IMR-90 (cell line): ENCODE measurements around the gene SEC11C.

Experiments used
- CEBPB ChIP-seq: IDR thresholded peaks from 2 replicates; pipeline ENCODE4 v1.6.1; 2012; ENCODE audit warnings: low read depth, low read length, improper control_type of control experiment
- CTCF ChIP-seq: conservative IDR thresholded peaks from 2 replicates; pipeline ENCODE4 v1.5.1; 2012; ENCODE audit warnings: mild to moderate bottlenecking, low read depth, low read length, improper control_type of control experiment
- FOS ChIP-seq: fragments of 150-350 bp; IDR thresholded peaks from 2 replicates; pipeline ENCODE4 v1.6.1; 2016; ENCODE audit warnings: low read depth, low read length
- POLR2A ChIP-seq: IDR thresholded peaks from 2 replicates; pipeline ENCODE4 v1.6.1; 2012; ENCODE audit warnings: mild to moderate bottlenecking, low read depth, low read length
- RAD21 ChIP-seq: IDR thresholded peaks from 2 replicates; pipeline ENCODE4 v1.6.1; 2012; ENCODE audit warnings: low read length, improper control_type of control experiment
- RCOR1 ChIP-seq: IDR thresholded peaks from 2 replicates; pipeline ENCODE4 v1.6.1; 2012; ENCODE audit warnings: mild to moderate bottlenecking, low read length, improper control_type of control experiment; ENCODE audit not compliant: insufficient replicate concordance
- USF2 ChIP-seq: fragments of 150-350 bp; IDR thresholded peaks from 2 replicates; pipeline ENCODE4 v1.6.1; 2017; ENCODE audit warnings: mild to moderate bottlenecking, antibody characterized with exemption, low read length, low read depth

- no peak for TF ChIP-seq POLR2A
- TF ChIP-seq CTCF, result no peak
- TF ChIP-seq RCOR1, result no peak
- TF ChIP-seq USF2, result no peak
- TF ChIP-seq CEBPB, result no peak
- TF ChIP-seq RAD21, result no peak
- TF ChIP-seq FOS, result no peak
Measured at GRCh38 chr18:59198215-59198614, 58.5 kb downstream of the SEC11C start.
